ENCODE data around the gene GBP1. TPM values are rescaled to one million over a fixed set of nuclear protein-coding genes. Genes with fewer than 3 reads are reported as not detected.

The GBP1 gene
- total and polyA plus RNA-seq, 2 of the 8 experiments (the other 6 are each of a cell fraction or from before 2014, with no cell fraction given), result not detected

DNA sequence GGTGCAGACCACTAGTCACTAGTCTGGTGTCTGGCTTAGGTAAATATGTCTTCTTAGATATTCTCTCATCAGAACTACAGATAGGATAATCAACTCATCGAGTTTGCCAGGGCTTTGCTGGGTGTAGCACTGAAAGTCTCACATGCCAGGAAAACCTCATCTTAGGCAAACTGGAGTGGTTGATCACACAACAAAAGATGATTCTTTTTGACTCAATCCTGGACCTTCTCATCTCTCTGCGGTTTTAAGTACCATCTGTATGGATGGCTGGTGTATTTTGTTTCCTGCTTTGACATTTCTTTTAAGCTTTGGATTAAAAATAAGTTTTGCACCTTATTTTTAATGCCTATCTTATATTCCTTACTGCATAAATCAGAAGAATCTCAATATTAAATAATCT is 49.7 kb upstream of the GBP1 start:
- WGBS, 2 experiments (ENCODE audit: extremely low coverage in 1 of 2, insufficient coverage in 1 of 2, insufficient read length in 1 of 2, insufficient replicate concordance in 2 of 2, low coverage in 1 of 2, low lambda C conversion rate in 2 of 2, missing lambda C conversion rate in 1 of 2), result 85% methylated on average over 2 of the region's 2 CpGs; no CpG with 5 or more reads in 1 of the 2 experiments
- no peak overlapping the region for H2BK15ac ChIP-seq (ENCODE audit: low read length)
- no peaks in the 10 kb centered on the region for H3K4me1 ChIP-seq (replicated peaks in 1 of 4; ENCODE audit: control insufficient read depth in 3 of 4, insufficient read depth in 4 of 4, low read length in 3 of 4)
- H3K9me3 ChIP-seq (ENCODE audit: insufficient read depth in 2 of 2, low read depth in 1 of 2, low read length in 1 of 2), result no peaks in the 10 kb centered on the region
- DNase-seq (ENCODE audit: low read depth in 1 of 2, low spot score in 2 of 2), result no peak
- H4K91ac ChIP-seq (replicated peaks; ENCODE audit: insufficient read length, low read length), result no peak overlapping the region
- no peak overlapping the region for H3K9ac ChIP-seq (replicated peaks in 1 of 4; ENCODE audit: extremely low read depth in 1 of 4, low read depth in 3 of 4, low read length in 3 of 4)
- no peak overlapping the region for H3K4ac ChIP-seq (replicated peaks; ENCODE audit: insufficient read length, low read depth, low read length)
- no peak overlapping the region for H4K8ac ChIP-seq (ENCODE audit: extremely low read depth, insufficient read depth, low read length)
- H3K18ac ChIP-seq (ENCODE audit: extremely low read depth, low read length), result no peak overlapping the region
- CTCF ChIA-PET (ENCODE audit: partially characterized antibody), result no interaction called here
- H3K14ac ChIP-seq (ENCODE audit: insufficient read length), result no peak overlapping the region
- no peak overlapping the region for H2BK5ac ChIP-seq (ENCODE audit: low read depth, low read length)
- no peak overlapping the region for H2BK20ac ChIP-seq (ENCODE audit: low read length)
- POLR2A ChIA-PET (ENCODE audit: partially characterized antibody), result no interaction called here
- H3K36me3 ChIP-seq (ENCODE audit: control insufficient read depth in 2 of 4, insufficient read depth in 4 of 4, low read length in 3 of 4), result no peaks in the 10 kb centered on the region
- H4K5ac ChIP-seq (ENCODE audit: insufficient read length, low read depth, low read length), result no peak overlapping the region
- no peaks in the 10 kb centered on the region for H3K79me1 ChIP-seq (ENCODE audit: low read depth, low read length)
- H3K23ac ChIP-seq (ENCODE audit: insufficient read length), result no peak overlapping the region
- no peak overlapping the region for H3K4me3 ChIP-seq (ENCODE audit: extremely low read depth in 1 of 4, insufficient read depth in 2 of 4, low read depth in 3 of 4, low read length in 4 of 4)
- no peaks in the 10 kb centered on the region for H3K27me3 ChIP-seq (replicated peaks in 1 of 4; ENCODE audit: control insufficient read depth in 3 of 4, extremely low read depth in 1 of 4, insufficient read depth in 3 of 4, low read length in 3 of 4)
- H2AFZ ChIP-seq (ENCODE audit: low read length), result no peak overlapping the region
- H2AK5ac ChIP-seq (ENCODE audit: low read depth, low read length), result no peak overlapping the region
- no peak for FAIRE-seq
- H3K79me2 ChIP-seq (ENCODE audit: control insufficient read depth in 1 of 2, insufficient read depth in 2 of 2, low read length in 2 of 2), result no peaks in the 10 kb centered on the region
- no peaks in the 10 kb centered on the region for H3K23me2 ChIP-seq (ENCODE audit: low read depth, low read length)
- no peak overlapping the region for H3K56ac ChIP-seq (replicated peaks; ENCODE audit: insufficient read length, low read depth, low read length)
- no peak overlapping the region for H3K27ac ChIP-seq (ENCODE audit: low read depth, low read length)
- H4K20me1 ChIP-seq (replicated peaks in 1 of 2; ENCODE audit: control insufficient read depth in 1 of 2, insufficient read depth in 2 of 2, low read length in 2 of 2), result no peaks in the 10 kb centered on the region
- no peak overlapping the region for H2BK120ac ChIP-seq (replicated peaks; ENCODE audit: low read depth, low read length)
- no peak overlapping the region for H3K4me2 ChIP-seq (ENCODE audit: insufficient read depth in 1 of 2, low read depth in 2 of 2, low read length in 2 of 2)
- no peak overlapping the region for H2BK12ac ChIP-seq (ENCODE audit: low read depth, low read length)
- TF ChIP-seq, protein P1, sequence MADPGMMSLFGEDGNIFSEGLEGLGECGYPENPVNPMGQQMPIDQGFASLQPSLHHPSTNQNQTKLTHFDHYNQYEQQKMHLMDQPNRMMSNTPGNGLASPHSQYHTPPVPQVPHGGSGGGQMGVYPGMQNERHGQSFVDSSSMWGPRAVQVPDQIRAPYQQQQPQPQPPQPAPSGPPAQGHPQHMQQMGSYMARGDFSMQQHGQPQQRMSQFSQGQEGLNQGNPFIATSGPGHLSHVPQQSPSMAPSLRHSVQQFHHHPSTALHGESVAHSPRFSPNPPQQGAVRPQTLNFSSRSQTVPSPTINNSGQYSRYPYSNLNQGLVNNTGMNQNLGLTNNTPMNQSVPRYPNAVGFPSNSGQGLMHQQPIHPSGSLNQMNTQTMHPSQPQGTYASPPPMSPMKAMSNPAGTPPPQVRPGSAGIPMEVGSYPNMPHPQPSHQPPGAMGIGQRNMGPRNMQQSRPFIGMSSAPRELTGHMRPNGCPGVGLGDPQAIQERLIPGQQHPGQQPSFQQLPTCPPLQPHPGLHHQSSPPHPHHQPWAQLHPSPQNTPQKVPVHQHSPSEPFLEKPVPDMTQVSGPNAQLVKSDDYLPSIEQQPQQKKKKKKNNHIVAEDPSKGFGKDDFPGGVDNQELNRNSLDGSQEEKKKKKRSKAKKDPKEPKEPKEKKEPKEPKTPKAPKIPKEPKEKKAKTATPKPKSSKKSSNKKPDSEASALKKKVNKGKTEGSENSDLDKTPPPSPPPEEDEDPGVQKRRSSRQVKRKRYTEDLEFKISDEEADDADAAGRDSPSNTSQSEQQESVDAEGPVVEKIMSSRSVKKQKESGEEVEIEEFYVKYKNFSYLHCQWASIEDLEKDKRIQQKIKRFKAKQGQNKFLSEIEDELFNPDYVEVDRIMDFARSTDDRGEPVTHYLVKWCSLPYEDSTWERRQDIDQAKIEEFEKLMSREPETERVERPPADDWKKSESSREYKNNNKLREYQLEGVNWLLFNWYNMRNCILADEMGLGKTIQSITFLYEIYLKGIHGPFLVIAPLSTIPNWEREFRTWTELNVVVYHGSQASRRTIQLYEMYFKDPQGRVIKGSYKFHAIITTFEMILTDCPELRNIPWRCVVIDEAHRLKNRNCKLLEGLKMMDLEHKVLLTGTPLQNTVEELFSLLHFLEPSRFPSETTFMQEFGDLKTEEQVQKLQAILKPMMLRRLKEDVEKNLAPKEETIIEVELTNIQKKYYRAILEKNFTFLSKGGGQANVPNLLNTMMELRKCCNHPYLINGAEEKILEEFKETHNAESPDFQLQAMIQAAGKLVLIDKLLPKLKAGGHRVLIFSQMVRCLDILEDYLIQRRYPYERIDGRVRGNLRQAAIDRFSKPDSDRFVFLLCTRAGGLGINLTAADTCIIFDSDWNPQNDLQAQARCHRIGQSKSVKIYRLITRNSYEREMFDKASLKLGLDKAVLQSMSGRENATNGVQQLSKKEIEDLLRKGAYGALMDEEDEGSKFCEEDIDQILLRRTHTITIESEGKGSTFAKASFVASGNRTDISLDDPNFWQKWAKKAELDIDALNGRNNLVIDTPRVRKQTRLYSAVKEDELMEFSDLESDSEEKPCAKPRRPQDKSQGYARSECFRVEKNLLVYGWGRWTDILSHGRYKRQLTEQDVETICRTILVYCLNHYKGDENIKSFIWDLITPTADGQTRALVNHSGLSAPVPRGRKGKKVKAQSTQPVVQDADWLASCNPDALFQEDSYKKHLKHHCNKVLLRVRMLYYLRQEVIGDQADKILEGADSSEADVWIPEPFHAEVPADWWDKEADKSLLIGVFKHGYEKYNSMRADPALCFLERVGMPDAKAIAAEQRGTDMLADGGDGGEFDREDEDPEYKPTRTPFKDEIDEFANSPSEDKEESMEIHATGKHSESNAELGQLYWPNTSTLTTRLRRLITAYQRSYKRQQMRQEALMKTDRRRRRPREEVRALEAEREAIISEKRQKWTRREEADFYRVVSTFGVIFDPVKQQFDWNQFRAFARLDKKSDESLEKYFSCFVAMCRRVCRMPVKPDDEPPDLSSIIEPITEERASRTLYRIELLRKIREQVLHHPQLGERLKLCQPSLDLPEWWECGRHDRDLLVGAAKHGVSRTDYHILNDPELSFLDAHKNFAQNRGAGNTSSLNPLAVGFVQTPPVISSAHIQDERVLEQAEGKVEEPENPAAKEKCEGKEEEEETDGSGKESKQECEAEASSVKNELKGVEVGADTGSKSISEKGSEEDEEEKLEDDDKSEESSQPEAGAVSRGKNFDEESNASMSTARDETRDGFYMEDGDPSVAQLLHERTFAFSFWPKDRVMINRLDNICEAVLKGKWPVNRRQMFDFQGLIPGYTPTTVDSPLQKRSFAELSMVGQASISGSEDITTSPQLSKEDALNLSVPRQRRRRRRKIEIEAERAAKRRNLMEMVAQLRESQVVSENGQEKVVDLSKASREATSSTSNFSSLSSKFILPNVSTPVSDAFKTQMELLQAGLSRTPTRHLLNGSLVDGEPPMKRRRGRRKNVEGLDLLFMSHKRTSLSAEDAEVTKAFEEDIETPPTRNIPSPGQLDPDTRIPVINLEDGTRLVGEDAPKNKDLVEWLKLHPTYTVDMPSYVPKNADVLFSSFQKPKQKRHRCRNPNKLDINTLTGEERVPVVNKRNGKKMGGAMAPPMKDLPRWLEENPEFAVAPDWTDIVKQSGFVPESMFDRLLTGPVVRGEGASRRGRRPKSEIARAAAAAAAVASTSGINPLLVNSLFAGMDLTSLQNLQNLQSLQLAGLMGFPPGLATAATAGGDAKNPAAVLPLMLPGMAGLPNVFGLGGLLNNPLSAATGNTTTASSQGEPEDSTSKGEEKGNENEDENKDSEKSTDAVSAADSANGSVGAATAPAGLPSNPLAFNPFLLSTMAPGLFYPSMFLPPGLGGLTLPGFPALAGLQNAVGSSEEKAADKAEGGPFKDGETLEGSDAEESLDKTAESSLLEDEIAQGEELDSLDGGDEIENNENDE (IDR thresholded peaks at IDR 0.05; ENCODE audit: insufficient replicate concordance, low read length), result no peak
